Mucosa of descending colon (tissue), 3 donors: ENCODE data around the gene TPI1. TPM values are rescaled to one million over a fixed set of nuclear protein-coding genes. Genes with fewer than 3 reads are reported as not detected.

Experiments
- ATAC-seq: fragments of 200-7000 bp; cut with Tn5 transposase; one replicate; pipeline ENCODE4 v1.9.1; 2020; ENCODE audit warnings: mild to moderate bottlenecking, moderate library complexity
- DNase-seq, 3 donors: peaks; one replicate each; pipeline ENCODE4 v3.0.0-alpha.2; 2020
- H3K36me3 ChIP-seq: fragments of 200-600 bp; one replicate; pipeline ENCODE4 v1.8.0; 2021; ENCODE audit warnings: low read depth, mild to moderate bottlenecking
- H3K4me1 ChIP-seq: fragments of 200-600 bp; one replicate; pipeline ENCODE4 v1.8.0; 2021; ENCODE audit warnings: low read depth, mild to moderate bottlenecking
- H3K4me3 ChIP-seq: fragments of 200-600 bp; one replicate; pipeline ENCODE4 v1.8.0; 2021; ENCODE audit warnings: mild to moderate bottlenecking
- H3K9me3 ChIP-seq: fragments of 200-600 bp; one replicate; pipeline ENCODE4 v1.8.0; 2021; ENCODE audit warnings: mild to moderate bottlenecking
- CTCF ChIP-seq: fragments of 200-600 bp; IDR thresholded peaks from one replicate; pipeline ENCODE4 v1.8.0; 2022; ENCODE audit warnings: antibody characterized with exemption, mild to moderate bottlenecking
- intact Hi-C, 2 donors: fragments of 100-400 bp; cut with DNase I in 1 of 2; cut with micrococcal nuclease in 1 of 2; formaldehyde crosslinking; loops; one replicate each; pipeline versions ENCODE4 v1.11.0 to v1.11.1; 2022; cut with DNase I, micrococcal nuclease
- total RNA-seq, 3 donors: library from RNA; stranded (reverse); fragmentation: NEBNext Ultra II Directional in 2 of 3; extraction: Animal tissue kit (Norgen Biotek cat#: 25700) in 2 of 3; gene quantifications; one replicate each; pipeline versions ENCODE4 v1.2.1 to v1.2.4, GENCODE V29; 2021 to 2023
- donor health status: DM: no; HTN: no; CAD: no; lungs with moderate emphysema.
- donor health status: DM: no; HTN: no; CAD: no.
- donor health status: DM: no; HTN: yes; CAD: no.

The TPI1 gene
- total RNA-seq, 3 donors from 2014 or later = 408 to 766 (median 700) TPM

- TF ChIP-seq CTCF = no peak
- Histone ChIP-seq H3K36me3 (no peaks in the 10 kb centered on the region), H3K9me3 (no peaks in the 10 kb centered on the region), H3K4me3 (peak within 1 kb of the TSS; percentile 33), H3K4me1 (peaks cover 19% of the 10 kb centered on the region)
- intact Hi-C loops = no loop called here
- ATAC-seq (peak; percentile 78), DNase-seq (peak; percentile 93 to 97 (median 96))
These were observed 16.0 kb upstream of the TPI1 start, which contains the start of gene CDCA3 for GRCh38 chr12:6851153-6851920. Gene CDCA3 (minus strand): TSS chr12:6851286. CDS start chr12:6850952, 334 bp downstream.

- no peak for TF ChIP-seq CTCF
- H3K4me3 ChIP-seq = peak within 1 kb of the TSS; percentile 33
- intact Hi-C loops = no loop called here
- DNase-seq = peak; percentile 98 to 100 (median 98)
- H3K36me3 ChIP-seq = no peaks in the 10 kb centered on the region
- H3K9me3 ChIP-seq = no peaks in the 10 kb centered on the region
- peak; percentile 87 for ATAC-seq
- H3K4me1 ChIP-seq = peaks cover 19% of the 10 kb centered on the region
These were observed 15.2 kb upstream of the TPI1 start, which contains the start of gene USP5 for GRCh38 chr12:6851921-6852650. Gene USP5 (plus strand): TSS chr12:6852150. CDS start chr12:6852180, 30 bp downstream.

- Histone ChIP-seq H3K4me1 (peaks cover 19% of the 10 kb centered on the region), H3K9me3 (no peaks in the 10 kb centered on the region), H3K4me3 (peak overlapping the region; percentile 33), H3K36me3 (no peaks in the 10 kb centered on the region)
- intact Hi-C loops = no loop called here
- ATAC-seq (no peak), DNase-seq (peak in 2 of 3 donors; percentile 47 to 72)
- TF ChIP-seq CTCF = no peak
These were observed 14.5 kb upstream of the TPI1 start for GRCh38 chr12:6852651-6853354.

- DNase-seq (no peak), ATAC-seq (no peak)
- Histone ChIP-seq H3K9me3 (no peaks in the 10 kb centered on the region), H3K36me3 (no peaks in the 10 kb centered on the region), H3K4me1 (peaks cover 19% of the 10 kb centered on the region), H3K4me3 (no peak overlapping the region)
- no peak for TF ChIP-seq CTCF
- intact Hi-C loops = no loop called here
These were observed 13.7 kb upstream of the TPI1 start for GRCh38 chr12:6853626-6854025.

GRCh38 chr12:6854036-6854435 lies 13.3 kb upstream of the TPI1 start:
- Histone ChIP-seq H3K36me3 (no peaks in the 10 kb centered on the region), H3K9me3 (no peaks in the 10 kb centered on the region), H3K4me1 (peaks cover 19% of the 10 kb centered on the region), H3K4me3 (no peak overlapping the region)
- no peak for TF ChIP-seq CTCF
- intact Hi-C loops = no loop called here
- DNase-seq (no peak), ATAC-seq (no peak)
